OCI-LY3 (cell line): ENCODE results near the gene EEF2K.

Experiments used
- CTCF ChIP-seq: fragments of 200-600, 300-600 bp; sonication (generic); IDR thresholded peaks from 2 replicates; pipeline ENCODE4 v1.5.1; 2014; ENCODE audit warnings: antibody characterized with exemption, low read length, low read depth
- EZH2phosphoT487 ChIP-seq: fragments of 200-600 bp; shearing (Covaris generic); IDR thresholded peaks from 2 replicates; pipeline ENCODE4 v1.6.1; 2018; ENCODE audit warnings: antibody characterized with exemption, mixed run types, low read depth

- TF ChIP-seq CTCF (no peak), EZH2phosphoT487 (no peak)
Measured at GRCh38 chr16:22250522-22250921, 44.4 kb downstream of the EEF2K start.
